ENCODE measurements around the gene UBAP2L. TPM values are rescaled to one million over a fixed set of nuclear protein-coding genes. Genes with fewer than 3 reads are reported as not detected.

The UBAP2L gene
- total RNA-seq, 4 donors from 2014 or later: 46.0 to 74.6 (median 59.4) TPM

DNA sequence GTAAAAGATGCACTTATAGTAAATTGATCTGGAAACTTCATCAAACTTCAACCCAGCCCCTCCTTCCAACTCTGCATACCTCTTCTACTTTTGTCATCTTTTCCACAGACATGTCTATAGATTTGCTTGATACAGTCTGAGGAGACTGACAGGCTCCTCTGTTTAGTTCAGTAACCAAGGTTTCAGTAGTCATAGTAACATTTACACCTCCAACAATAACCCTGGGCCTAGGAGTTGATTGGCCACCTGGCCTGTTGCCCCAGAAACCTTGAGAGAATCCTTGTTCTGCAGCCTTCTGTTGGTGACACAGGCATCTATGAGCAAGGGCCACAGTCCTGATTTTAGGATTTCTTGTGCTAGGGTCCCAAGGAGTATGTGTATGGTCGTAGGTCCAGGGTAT, 14.6 kb upstream of the UBAP2L start, which contains the start of gene CFAP141:
CFAP141 (minus strand) TSS at position 138 of the 400 bp plus-strand sequence; CDS start at position 112, 26 bp downstream.
- H3K4me3 ChIP-seq (ENCODE audit: low read depth, poor library complexity, severe bottlenecking): no peak within 1 kb of the TSS
- intact Hi-C loops (cut with DNase I; ENCODE audit: low total_unique reads): no loop called here
- 78 to 81% methylated on average over 1 of the region's 1 CpG for WGBS, 2 donors
- peak in 1 of 2 donors; percentile 12 for DNase-seq (ENCODE audit: low spot score in 2 of 2)
- TF ChIP-seq, protein P1, sequence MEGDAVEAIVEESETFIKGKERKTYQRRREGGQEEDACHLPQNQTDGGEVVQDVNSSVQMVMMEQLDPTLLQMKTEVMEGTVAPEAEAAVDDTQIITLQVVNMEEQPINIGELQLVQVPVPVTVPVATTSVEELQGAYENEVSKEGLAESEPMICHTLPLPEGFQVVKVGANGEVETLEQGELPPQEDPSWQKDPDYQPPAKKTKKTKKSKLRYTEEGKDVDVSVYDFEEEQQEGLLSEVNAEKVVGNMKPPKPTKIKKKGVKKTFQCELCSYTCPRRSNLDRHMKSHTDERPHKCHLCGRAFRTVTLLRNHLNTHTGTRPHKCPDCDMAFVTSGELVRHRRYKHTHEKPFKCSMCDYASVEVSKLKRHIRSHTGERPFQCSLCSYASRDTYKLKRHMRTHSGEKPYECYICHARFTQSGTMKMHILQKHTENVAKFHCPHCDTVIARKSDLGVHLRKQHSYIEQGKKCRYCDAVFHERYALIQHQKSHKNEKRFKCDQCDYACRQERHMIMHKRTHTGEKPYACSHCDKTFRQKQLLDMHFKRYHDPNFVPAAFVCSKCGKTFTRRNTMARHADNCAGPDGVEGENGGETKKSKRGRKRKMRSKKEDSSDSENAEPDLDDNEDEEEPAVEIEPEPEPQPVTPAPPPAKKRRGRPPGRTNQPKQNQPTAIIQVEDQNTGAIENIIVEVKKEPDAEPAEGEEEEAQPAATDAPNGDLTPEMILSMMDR (IDR thresholded peaks at IDR 0.05): no peak
- no peak for TF ChIP-seq POLR2A (IDR thresholded peaks at IDR 0.05)

DNA sequence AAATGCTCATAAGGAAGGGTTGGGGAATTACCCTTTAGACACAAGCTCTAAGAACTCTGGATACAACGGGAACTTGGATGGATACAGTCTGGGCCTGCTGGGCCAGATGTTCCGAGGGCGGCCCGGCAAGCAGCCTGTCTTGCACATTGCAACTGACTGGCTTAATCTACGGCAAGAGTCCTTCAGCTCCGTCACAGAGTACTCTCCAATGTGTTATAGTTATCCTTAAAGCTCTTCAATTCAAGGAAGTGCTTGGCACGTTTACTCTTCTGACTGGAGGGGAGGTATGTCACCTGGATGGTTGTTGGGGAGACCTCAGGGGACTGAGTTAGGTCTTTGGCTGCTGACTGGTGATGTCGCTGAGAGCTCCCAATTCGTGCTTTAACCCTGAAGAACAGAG, 13.5 kb upstream of the UBAP2L start:
- 78 to 81% methylated on average over 9 of the region's 9 CpGs for WGBS, 2 donors
- TF ChIP-seq, protein P1 (IDR thresholded peaks at IDR 0.05): no peak
- no peak for TF ChIP-seq POLR2A (IDR thresholded peaks at IDR 0.05)
- intact Hi-C loops (cut with DNase I; ENCODE audit: low total_unique reads): no loop called here
- H3K4me3 ChIP-seq (ENCODE audit: low read depth, poor library complexity, severe bottlenecking): no peak overlapping the region
- no peak for DNase-seq (ENCODE audit: low spot score in 2 of 2)

DNA sequence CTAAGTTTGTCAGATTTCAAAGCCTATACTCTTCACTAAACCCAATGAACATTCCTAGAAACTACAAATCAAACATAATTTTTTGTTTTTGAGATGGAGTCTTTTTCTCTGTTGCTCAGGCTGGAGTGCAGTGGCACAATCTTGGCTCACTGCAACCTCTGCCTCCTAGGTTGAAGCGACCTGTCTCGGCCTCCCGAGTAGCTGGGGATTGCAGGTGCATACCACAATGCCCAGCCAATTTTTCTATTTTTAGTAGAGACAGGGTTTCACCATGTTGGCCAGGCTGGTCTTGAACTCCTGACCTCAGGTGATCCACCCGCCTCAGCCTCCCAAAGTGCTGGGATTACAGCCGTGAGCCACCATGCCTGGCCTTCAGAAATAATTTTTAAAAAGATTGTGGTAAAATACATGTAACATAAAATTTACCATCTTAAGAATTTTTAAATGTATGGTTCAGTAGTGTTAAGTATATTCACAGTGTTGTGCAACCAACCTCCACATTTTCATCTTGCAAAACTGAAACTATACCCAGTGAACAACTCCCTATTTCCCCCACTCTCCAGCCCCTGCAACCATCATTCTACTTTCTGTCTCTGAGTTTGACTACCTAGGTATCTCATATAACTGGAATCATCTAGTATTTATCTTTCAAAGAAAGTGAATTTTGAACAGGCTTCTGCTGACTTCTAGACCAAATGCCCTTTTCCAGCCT, 11.9 kb upstream of the UBAP2L start:
- H3K4me3 ChIP-seq (ENCODE audit: low read depth, poor library complexity, severe bottlenecking): no peak overlapping the region
- TF ChIP-seq, protein P1 (IDR thresholded peaks at IDR 0.05): no peak
- no peak for TF ChIP-seq POLR2A (IDR thresholded peaks at IDR 0.05)
- 91% methylated on average over 5 of the region's 5 CpGs for WGBS, 2 donors
- intact Hi-C loops (cut with DNase I; ENCODE audit: low total_unique reads): no loop called here
- no peak for DNase-seq (ENCODE audit: low spot score in 2 of 2)

DNA sequence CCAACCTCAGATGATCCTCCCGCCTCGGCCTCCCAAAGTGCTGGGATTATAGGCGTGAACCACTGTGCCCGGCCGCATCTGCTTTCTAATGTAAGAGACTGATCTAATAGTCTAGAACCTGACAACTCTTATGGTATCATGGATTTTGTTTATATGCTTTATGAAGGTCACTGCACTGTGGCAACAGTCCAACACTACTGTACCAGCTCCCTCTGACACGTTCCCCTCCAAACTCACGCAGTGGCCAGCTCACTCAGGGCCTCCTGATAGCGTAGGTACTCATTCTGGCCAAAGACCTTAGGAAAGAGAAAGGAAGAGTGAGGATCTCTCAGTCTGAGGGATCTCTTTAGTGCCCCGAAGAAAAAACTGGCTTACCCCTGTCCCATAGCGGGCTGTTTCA, 8.7 kb upstream of the UBAP2L start:
- intact Hi-C loops (cut with DNase I; ENCODE audit: low total_unique reads): no loop called here
- TF ChIP-seq POLR2A (IDR thresholded peaks at IDR 0.05): no peak
- TF ChIP-seq, protein P1 (IDR thresholded peaks at IDR 0.05): no peak
- WGBS, 2 donors: 94 to 97% methylated on average over 10 of the region's 10 CpGs

DNA sequence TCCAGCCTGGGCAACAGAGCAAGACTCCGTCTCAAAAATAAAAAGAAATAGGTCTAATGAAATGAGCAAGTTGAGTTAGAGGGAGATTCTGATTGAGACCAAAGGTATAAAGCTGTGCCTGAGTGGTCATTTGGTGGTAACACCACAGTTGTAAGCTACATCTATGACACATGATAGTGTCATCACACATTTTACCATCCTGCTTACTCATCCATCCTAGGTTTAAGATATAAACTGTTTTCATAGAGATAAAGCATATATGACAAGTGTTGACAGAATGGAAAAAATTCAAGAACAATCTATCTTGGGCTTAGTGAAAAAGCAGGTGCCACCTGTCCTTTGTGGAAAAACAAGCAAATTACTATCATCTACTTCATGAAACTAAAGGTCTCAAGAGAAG, 7.5 kb upstream of the UBAP2L start:
- 81 to 96% methylated on average over 1 of the region's 1 CpG for WGBS, 2 donors
- no peak for DNase-seq (ENCODE audit: low spot score in 2 of 2)
- no peak overlapping the region for H3K4me3 ChIP-seq (ENCODE audit: low read depth, poor library complexity, severe bottlenecking)
- intact Hi-C loops (cut with DNase I; ENCODE audit: low total_unique reads): no loop called here
- TF ChIP-seq, protein P1 (IDR thresholded peaks at IDR 0.05): no peak
- no peak for TF ChIP-seq POLR2A (IDR thresholded peaks at IDR 0.05)

More for the DNA sequence above, 8.7 kb upstream of the UBAP2L start:
- no peak for DNase-seq (ENCODE audit: low spot score in 2 of 2)
- H3K4me3 ChIP-seq (ENCODE audit: low read depth, poor library complexity, severe bottlenecking): no peak overlapping the region

DNA sequence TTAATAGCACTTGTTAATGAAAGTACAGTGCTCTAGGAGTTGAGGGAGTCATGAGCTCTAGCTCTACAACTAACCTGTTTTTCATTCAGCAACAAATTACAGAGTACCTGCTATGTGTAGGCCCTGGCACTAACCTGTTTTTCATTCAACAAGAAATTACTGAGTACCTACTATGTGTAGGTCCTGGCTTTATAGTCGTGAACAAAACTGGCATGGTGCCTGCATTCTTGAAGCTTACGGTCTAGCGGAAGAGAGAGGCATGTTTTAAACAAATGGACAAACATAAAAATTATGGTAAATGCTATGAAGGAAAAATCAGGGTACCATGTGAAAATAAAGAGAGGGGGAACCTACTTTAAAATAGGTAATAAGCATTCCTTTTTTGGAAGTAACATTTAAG, 2.2 kb upstream of the UBAP2L start:
- intact Hi-C loops (cut with DNase I; ENCODE audit: low total_unique reads): no loop called here
- H3K4me3 ChIP-seq (ENCODE audit: low read depth, poor library complexity, severe bottlenecking): no peak overlapping the region
- no peak for DNase-seq (ENCODE audit: low spot score in 2 of 2)
- TF ChIP-seq POLR2A (IDR thresholded peaks at IDR 0.05): no peak
- 60 to 63% methylated on average over 3 of the region's 3 CpGs for WGBS, 2 donors

All from lower leg skin (tissue), 4 donors.